Raji (cell line): Measurements from ENCODE around the gene DGKB.

Experiments used
- POLR2A ChIP-seq: IDR thresholded peaks from 2 replicates; pipeline ENCODE4 v1.6.1; 2011; ENCODE audit warnings: low read depth, low read length, control low read depth; ENCODE audit not compliant: insufficient read depth

DGKB gene

GRCh38 chr7:14585232-14585631, 317.3 kb downstream of the DGKB start:
- no peak for TF ChIP-seq POLR2A

GRCh38 chr7:14583518-14583917, 319.0 kb downstream of the DGKB start:
- no peak for TF ChIP-seq POLR2A

GRCh38 chr7:14582010-14582409, 320.5 kb downstream of the DGKB start:
- TF ChIP-seq POLR2A = no peak

- TF ChIP-seq POLR2A = no peak
These were observed 322.6 kb downstream of the DGKB start for GRCh38 chr7:14579971-14580370.

GRCh38 chr7:14576578-14576977, 326.0 kb downstream of the DGKB start:
- TF ChIP-seq POLR2A = no peak

GRCh38 chr7:14570750-14571607, 331.6 kb downstream of the DGKB start:
- no peak for TF ChIP-seq POLR2A

- no peak for TF ChIP-seq POLR2A
These were observed 350.5 kb downstream of the DGKB start for GRCh38 chr7:14552060-14552459.

GRCh38 chr7:14551310-14551709, 351.2 kb downstream of the DGKB start:
- TF ChIP-seq POLR2A = no peak

- no peak for TF ChIP-seq POLR2A
These were observed 359.9 kb downstream of the DGKB start for GRCh38 chr7:14542624-14543023.

GRCh38 chr7:14521183-14521582, 381.4 kb downstream of the DGKB start:
- no peak for TF ChIP-seq POLR2A

GRCh38 chr7:14510268-14510667, 392.3 kb downstream of the DGKB start:
- TF ChIP-seq POLR2A = no peak

GRCh38 chr7:14507617-14508016, 394.9 kb downstream of the DGKB start:
- TF ChIP-seq POLR2A = no peak

GRCh38 chr7:14505906-14506305, 396.6 kb downstream of the DGKB start:
- no peak for TF ChIP-seq POLR2A

- TF ChIP-seq POLR2A = no peak
These were observed 398.4 kb downstream of the DGKB start for GRCh38 chr7:14504134-14504533.

GRCh38 chr7:14503623-14504022, 398.9 kb downstream of the DGKB start:
- no peak for TF ChIP-seq POLR2A

- TF ChIP-seq POLR2A = no peak
These were observed 401.1 kb downstream of the DGKB start for GRCh38 chr7:14501436-14501835.

- TF ChIP-seq POLR2A = no peak
These were observed 405.2 kb downstream of the DGKB start for GRCh38 chr7:14497390-14497789.
